Pancreas (tissue), 10 donors: Measurements from ENCODE around the gene GPR22. TPM values are rescaled to one million over a fixed set of nuclear protein-coding genes. Genes with fewer than 3 reads are reported as not detected.

Experiments
- ATAC-seq, 4 donors: fragments of 200-7000 bp; cut with Tn5 transposase; one replicate each; pipeline versions ENCODE4 v1.8.0 to v1.9.1; 2020; ENCODE audit warnings: mild to moderate bottlenecking in 4 of 4, moderate library complexity in 4 of 4
- DNase-seq, 6 donors: peaks; one replicate each; pipeline ENCODE4 v3.0.0-alpha.2; 2020
- FAIRE-seq: peaks from 2 replicates; lab custom pipeline; 2012; peaks lifted over from hg19 to GRCh38; lab: Jason Lieb, UNC
- H3K27ac ChIP-seq, 4 donors: fragments of 200-600 bp; sonication (generic); 1 replicate in 3 of 4; 2 replicates in 1 of 4; pipeline versions ENCODE4 v1.5.0 to v1.8.0; 2020
- H3K27me3 ChIP-seq, 4 donors: fragments of 200-600 bp; one replicate each; pipeline ENCODE4 v1.8.0; 2021
- H3K36me3 ChIP-seq, 3 donors: fragments of 200-600 bp; sonication (generic) in 1 of 3; one replicate each; pipeline versions ENCODE4 v1.5.0 to v1.8.0; 2020 to 2021
- H3K4me1 ChIP-seq, 3 donors: fragments of 200-600 bp; one replicate each; pipeline ENCODE4 v1.8.0; 2021
- H3K4me3 ChIP-seq, 4 donors: fragments of 200-600 bp; sonication (generic) in 2 of 4; one replicate each; pipeline versions ENCODE4 v1.5.0 to v1.8.0; 2020 to 2021
- H3K9me3 ChIP-seq, 4 donors: fragments of 200-600 bp; one replicate each; pipeline ENCODE4 v1.8.0; 2021
- WGBS, 2 donors: extraction: QIAGEN DNeasy Blood & Tissue Kit; methylation state at CpG; one replicate each; pipeline ENCODE4 v1.1.7; 2013; 5-methylcytosine and 5-hydroxymethylcytosine counted together
- intact Hi-C, 3 donors: fragments of 100-400 bp; cut with DNase I; formaldehyde crosslinking; loops; one replicate each; pipeline versions ENCODE4 v1.11.1 to v1.14.2; 2022
- polyA plus RNA-seq, 2 donors: library from polyadenylated mRNA; stranded (reverse); fragments of 200-250 nt; gene quantifications; one replicate each; pipeline ENCODE4 v1.2.3, GENCODE V29; 2013
- total RNA-seq, 6 donors: library from RNA; stranded (reverse); fragmentation: NEBNext Ultra II Directional in 4 of 6; extraction: Animal tissue kit (Norgen Biotek cat#: 25700) in 4 of 6; gene quantifications; one replicate each; pipeline versions ENCODE4 v1.2.1 to v1.2.4, GENCODE V29; 2021 to 2023
- TF ChIP-seq, protein P1 (sequence below), 4 donors: fragments of 200-600 bp; sonication (generic) in 3 of 4; IDR thresholded peaks; one replicate each; pipeline versions ENCODE4 v1.5.0 to v1.8.0; 2021; ENCODE audit warnings: antibody characterized with exemption in 4 of 4
- donor health status: healthy with polysubstance abuse.
- donor health status: DM: no; HTN: no; CAD: no; lungs with moderate emphysema.
- donor health status: DM: no; HTN: no; CAD: no.
- donor health status: control.
- donor health status: control.
- donor health status: Bipolar disorder and iron deficiency.
- donor health status: DM: yes; HTN: yes; CAD: no.
- donor health status: DM: no; HTN: no; CAD: no.
- donor health status: DM: no; HTN: no; CAD: no.
- donor health status: DM: yes; HTN: yes; CAD: no.

The GPR22 gene
- total and polyA plus RNA-seq, 8 donors = 0.12 TPM; not detected in 7

GRCh38 chr7:107435749-107436148 lies 34.1 kb upstream of the GPR22 start:
- FAIRE-seq (no peak), DNase-seq (no peak), ATAC-seq (no peak)
- H3K4me3 ChIP-seq = no peak overlapping the region
- H3K4me1 ChIP-seq = no peaks in the 10 kb centered on the region
- no peaks in the 10 kb centered on the region for H3K9me3 ChIP-seq
- H3K27me3 ChIP-seq = no peaks in the 10 kb centered on the region
- TF ChIP-seq, protein P1, sequence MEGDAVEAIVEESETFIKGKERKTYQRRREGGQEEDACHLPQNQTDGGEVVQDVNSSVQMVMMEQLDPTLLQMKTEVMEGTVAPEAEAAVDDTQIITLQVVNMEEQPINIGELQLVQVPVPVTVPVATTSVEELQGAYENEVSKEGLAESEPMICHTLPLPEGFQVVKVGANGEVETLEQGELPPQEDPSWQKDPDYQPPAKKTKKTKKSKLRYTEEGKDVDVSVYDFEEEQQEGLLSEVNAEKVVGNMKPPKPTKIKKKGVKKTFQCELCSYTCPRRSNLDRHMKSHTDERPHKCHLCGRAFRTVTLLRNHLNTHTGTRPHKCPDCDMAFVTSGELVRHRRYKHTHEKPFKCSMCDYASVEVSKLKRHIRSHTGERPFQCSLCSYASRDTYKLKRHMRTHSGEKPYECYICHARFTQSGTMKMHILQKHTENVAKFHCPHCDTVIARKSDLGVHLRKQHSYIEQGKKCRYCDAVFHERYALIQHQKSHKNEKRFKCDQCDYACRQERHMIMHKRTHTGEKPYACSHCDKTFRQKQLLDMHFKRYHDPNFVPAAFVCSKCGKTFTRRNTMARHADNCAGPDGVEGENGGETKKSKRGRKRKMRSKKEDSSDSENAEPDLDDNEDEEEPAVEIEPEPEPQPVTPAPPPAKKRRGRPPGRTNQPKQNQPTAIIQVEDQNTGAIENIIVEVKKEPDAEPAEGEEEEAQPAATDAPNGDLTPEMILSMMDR (IDR thresholded peaks at IDR 0.05) = no peak
- no peak overlapping the region for H3K27ac ChIP-seq
- 92 to 100% methylated on average over 1 of the region's 1 CpG for WGBS, 2 donors
- intact Hi-C loops = no loop called here
- no peaks in the 10 kb centered on the region for H3K36me3 ChIP-seq

DNA sequence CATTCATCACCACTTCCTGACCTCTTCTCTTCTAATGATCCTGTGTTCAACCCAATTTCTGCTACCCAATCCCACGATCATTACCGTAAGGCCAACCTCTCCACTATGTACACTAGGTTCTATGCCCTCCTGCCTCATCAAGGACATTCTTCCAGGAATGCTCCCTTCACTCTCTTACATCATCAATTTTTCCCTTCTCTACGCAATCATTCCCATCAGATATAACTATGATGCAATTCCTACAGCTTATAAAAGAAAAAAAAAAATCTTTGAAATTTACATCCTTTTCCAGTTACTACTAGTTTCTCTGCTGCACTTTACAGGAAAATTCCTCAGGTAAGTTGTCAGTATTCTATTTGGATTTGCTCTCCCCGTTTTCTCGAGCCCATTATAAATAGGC lies 30.8 kb upstream of the GPR22 start:
- ATAC-seq = no peak
- Histone ChIP-seq H3K27me3 (no peaks in the 10 kb centered on the region), H3K27ac (no peak overlapping the region), H3K9me3 (no peaks in the 10 kb centered on the region), H3K4me1 (no peaks in the 10 kb centered on the region), H3K36me3 (no peaks in the 10 kb centered on the region), H3K4me3 (no peak overlapping the region)
- TF ChIP-seq, protein P1 (IDR thresholded peaks at IDR 0.05) = no peak
- no peak for DNase-seq
- intact Hi-C loops = no loop called here
- no peak for FAIRE-seq
- WGBS, 2 donors = 86 to 95% methylated on average over 5 of the region's 5 CpGs

- ATAC-seq = no peak
- intact Hi-C loops = no loop called here
- Histone ChIP-seq H3K27ac (no peak overlapping the region), H3K4me1 (no peaks in the 10 kb centered on the region), H3K4me3 (no peak overlapping the region), H3K27me3 (no peaks in the 10 kb centered on the region), H3K9me3 (no peaks in the 10 kb centered on the region), H3K36me3 (no peaks in the 10 kb centered on the region)
- TF ChIP-seq, protein P1 (IDR thresholded peaks at IDR 0.05) = no peak
- DNase-seq = no peak
- FAIRE-seq = no peak
These were observed 28.1 kb upstream of the GPR22 start for GRCh38 chr7:107441581-107442422.

GRCh38 chr7:107442678-107443077 lies 27.2 kb upstream of the GPR22 start:
- WGBS, 2 donors = 99 to 100% methylated on average over 1 of the region's 1 CpG
- intact Hi-C loops = no loop called here
- no peaks in the 10 kb centered on the region for H3K27me3 ChIP-seq
- H3K4me3 ChIP-seq = no peak overlapping the region
- H3K27ac ChIP-seq = no peak overlapping the region
- no peaks in the 10 kb centered on the region for H3K36me3 ChIP-seq
- DNase-seq (no peak), ATAC-seq (no peak), FAIRE-seq (no peak)
- TF ChIP-seq, protein P1 (IDR thresholded peaks at IDR 0.05) = no peak
- no peaks in the 10 kb centered on the region for H3K9me3 ChIP-seq
- no peaks in the 10 kb centered on the region for H3K4me1 ChIP-seq

- TF ChIP-seq, protein P1 (IDR thresholded peaks at IDR 0.05) = no peak
- ATAC-seq (no peak), DNase-seq (no peak), FAIRE-seq (no peak)
- 96 to 100% methylated on average over 1 of the region's 1 CpG for WGBS, 2 donors
- Histone ChIP-seq H3K4me3 (no peak overlapping the region), H3K27ac (no peak overlapping the region), H3K4me1 (no peaks in the 10 kb centered on the region), H3K9me3 (no peaks in the 10 kb centered on the region), H3K27me3 (no peaks in the 10 kb centered on the region), H3K36me3 (no peaks in the 10 kb centered on the region)
- intact Hi-C loops = no loop called here
These were observed 23.3 kb upstream of the GPR22 start for GRCh38 chr7:107446531-107446930.
